NCI-H446 treated with DMSO at 0.1 percent for 48 hours (cell line): ENCODE measurements around the gene TRAF3IP1.
A peak's percentile ranks its signal among the peaks of the same experiment; 100 is the strongest.
"Not testable (repeated sequence)": the region's sequence is repeated elsewhere in the genome, so short reads cannot be mapped to it uniquely, and the experiment has no call there.

Source experiments
- DNase-seq: peaks from one replicate; lab custom pipeline; 2025; lab: John Stamatoyannopoulos, UW

Gene TRAF3IP1

DNA sequence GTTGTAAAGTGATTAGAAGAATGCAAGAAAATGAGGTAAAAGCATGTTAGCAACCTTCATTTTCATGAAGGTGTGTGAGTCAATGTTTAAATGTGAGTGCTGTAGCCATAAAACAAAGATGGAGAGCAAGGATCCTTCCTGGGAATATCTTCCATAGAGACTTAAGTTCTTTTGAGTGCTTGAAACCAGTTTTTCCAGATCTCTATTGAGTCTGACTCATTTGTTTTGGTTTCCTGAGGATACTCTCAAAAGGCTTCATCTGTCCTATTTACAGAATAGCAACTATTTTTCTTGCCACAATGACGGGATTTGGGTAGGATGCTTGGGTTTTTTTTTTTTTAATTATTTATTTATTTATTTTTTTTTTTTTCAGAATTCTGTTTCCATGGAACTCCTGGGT, 60.5 kb downstream of the TRAF3IP1 start:
- DNase-seq: no peak

DNA sequence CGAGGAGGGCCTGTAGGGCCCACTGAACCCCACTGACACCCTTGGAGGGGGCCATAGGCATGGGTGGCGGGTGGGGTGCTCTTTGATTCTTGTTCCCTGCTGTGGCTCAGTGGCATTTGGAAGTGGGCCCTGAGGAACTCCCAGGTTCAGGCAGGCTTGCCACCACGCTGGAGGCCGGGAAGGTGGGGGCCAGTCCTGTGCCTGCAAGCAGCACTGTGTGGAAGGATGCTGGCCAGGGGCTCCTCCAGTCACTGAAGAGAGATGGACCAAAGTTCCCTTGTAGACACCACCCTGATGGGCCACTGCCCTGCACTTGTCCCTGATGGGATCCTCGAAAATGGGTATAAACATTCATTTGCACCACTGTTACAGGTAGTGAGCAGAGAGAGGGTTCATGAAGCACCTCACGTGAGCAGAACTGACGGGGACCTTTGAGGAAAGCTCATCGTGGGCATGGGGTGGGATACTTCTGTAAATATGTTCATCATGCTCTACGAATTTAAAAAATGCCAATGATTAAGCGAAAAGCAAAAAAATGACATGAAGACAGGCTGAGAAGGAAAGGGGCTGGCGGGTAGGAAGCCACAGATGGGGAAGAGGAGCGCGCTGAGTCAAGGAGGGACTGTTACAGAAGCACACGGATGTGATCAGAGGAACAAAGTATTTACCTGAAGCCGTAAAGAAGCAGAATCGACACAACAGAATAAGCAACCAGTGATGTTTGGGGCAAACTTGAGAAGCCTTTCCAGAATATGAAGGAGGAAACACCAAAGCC, 61.2 kb downstream of the TRAF3IP1 start:
- DNase-seq: no peak

DNA sequence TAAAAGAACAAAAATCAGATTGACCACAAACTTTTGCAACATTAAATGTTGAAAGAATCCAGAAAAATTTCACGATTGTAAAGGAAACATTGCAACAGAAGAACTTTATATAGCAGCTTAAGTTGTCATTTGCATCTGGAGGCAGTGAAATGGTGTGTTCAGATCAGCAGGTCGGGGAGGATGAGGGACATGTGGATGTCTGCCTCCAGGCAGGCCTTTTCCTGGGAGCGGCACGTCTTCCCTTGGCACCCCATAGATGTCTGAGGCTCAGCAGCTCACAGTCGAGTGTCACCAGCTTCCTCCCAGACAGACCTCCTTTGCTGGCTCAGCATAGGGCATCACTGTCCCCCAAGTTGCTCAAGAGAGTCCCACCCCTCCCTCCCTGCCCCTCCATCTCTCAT, 62.1 kb downstream of the TRAF3IP1 start:
- no peak for DNase-seq

DNA sequence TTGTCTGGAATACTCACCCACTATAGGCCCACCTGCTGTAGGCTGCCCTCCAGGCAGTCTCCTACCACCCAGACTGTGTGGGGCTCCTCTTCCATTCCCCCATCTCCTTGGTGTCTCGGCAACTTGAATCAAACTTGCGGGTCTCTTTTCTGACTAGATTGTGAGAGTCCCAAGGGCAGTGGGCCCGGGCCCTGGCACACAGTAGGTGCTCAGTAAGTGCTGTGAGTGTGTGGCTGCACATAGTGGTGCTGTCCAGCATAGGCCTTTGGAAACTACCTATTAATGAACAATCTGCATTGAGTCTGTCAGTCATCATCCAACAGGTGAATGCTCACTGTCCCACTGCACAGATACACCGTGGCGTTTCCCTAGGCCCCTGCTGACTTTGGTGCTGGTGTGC, 62.8 kb downstream of the TRAF3IP1 start:
- no peak for DNase-seq

DNA sequence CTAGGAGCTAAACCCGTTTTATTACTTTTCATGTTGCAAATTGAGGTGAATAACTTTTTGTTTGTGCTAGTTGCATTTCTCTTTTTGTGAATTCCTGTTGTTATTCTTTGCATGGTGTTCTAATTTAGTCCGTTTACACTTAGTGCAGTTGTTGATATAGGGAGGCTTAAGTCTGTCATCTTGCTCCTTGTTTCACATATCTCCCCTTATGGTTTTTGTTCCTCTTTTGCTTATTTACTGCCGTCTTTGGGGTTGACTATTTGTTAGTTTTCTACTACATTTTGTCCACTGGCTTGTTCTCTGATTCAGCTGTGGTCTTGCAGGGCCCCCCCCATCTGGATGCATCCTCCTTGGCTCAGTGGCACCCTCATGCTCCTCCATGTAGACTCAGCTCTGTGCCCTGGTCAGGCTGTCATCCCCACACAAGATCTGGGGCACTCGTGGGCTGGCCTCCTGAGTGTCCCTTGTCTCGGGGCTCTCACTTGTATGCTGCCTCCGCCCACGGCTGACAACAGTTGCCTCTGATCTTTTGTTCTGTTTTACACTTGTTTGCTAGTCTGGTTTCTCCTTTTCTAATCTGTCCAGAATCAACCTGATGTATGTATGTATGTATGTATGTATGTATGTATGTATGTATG, 63.5 kb downstream of the TRAF3IP1 start:
- DNase-seq: no peak

DNA sequence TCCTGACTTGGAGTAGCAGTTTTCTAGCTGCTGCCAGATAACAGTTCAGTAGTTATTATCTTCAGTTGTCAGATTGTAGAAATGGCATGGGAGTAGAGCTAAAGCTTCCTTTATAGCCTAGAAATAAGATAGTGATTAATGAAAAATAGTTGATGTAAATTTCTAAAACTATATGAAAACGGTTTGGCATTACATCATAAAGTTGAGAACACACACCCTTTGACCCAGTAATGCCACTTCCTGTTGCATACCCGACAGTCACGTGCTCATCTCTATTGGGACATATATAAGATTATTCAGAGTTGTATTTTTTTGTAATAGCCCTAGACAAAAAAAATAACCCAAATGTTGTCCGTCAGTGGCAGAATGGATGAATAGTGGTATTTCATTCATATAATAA, 67.0 kb downstream of the TRAF3IP1 start:
- DNase-seq: no peak

DNA sequence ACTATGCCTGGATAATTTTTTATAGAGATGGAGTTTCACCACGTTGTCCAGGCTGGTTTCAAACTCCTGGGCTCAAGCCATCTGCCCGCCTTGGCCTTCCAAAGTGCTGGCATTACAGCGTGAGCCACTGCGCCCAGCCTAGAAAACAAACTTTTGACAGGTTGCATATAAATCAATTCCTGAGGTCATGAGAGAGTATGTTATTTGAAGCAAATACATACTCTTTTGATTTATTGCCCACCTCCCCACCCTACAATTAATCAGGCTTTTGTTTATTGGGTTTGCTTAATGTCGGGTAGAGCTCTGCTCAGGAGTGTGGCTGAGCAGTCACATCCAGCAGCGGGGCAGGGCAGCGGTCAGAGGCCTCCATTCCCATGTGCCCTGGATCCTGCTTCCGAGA, 68.5 kb downstream of the TRAF3IP1 start:
- peak; percentile 25 for DNase-seq

DNA sequence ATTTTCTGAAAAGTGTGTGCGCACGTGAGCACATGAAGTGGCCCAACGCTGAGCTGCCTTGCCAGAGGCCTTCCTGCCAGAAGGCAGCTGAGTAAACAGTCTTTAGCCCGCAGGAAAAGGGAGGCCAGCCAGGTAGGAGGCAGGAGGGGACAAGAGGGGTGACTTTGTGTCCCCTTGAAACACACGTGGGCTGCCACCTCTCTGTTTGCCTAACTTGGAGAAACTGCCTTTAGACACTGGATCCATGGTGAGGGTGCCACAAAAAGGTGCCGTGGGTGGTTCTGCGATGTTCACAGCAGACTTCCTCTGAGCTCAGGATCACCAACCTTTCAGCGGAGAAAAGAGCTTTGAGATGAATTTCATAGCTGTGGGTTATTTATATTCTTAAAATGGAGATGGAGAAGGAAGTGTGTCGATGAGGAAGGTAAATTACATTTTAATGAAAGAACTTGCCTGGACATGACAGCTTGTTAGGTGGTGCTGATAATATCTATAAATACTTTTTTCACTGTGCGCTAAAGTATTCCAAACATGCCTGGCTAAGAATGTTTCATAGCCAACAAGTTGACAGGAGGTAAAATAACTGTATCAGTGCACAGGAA, 69.8 kb downstream of the TRAF3IP1 start:
- DNase-seq: peak; percentile 22

DNA sequence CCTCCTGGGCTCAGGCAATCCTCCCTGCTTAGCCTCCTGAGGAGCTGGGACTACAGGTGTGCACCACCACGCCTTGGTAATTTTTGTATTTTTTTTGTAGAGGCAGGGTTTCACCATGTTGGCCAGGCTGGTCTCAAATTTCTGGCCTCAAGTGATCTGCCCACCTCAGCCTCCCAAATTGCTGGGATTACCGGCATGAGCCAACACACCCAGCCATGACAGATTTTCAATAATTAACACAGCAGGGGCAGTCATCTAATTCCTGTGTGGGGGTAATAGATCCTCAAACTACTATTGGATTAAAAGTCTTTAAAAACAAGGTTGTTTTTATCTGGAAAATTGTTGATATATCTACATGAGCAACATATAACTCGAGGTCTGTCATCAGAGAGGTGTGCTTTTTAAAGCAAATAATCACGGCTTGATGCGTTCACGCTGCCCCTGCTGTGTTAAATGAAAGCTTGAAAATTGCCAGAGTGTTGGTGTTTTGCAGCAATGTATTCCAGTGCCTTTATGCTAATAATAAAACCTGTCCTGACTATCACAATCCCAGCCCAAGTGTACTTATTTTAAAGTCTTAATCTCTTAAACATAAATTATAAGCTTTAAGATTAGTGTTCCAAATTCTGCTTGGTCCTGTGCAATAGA, 70.8 kb downstream of the TRAF3IP1 start:
- no peak for DNase-seq

DNA sequence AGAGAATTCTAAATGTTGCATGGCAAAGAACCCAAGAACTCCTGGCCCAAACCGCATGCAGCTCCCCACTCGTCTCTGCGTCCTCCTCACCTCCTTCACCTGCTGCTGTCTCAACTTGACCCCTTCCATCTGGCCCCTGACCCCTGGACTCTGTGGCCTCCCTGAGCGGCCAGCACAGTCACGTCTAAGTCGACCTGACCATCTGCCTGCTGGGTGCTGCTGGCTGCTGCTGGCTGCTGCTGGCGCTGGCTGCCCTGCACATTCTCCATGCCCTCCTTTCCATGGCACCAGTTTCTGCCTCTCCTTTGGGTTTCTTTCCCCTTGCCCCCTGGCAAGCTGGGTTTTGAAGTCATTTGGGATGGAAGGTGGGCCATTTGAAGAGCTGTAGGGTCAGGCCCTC, 76.3 kb downstream of the TRAF3IP1 start:
- DNase-seq: no peak

DNA sequence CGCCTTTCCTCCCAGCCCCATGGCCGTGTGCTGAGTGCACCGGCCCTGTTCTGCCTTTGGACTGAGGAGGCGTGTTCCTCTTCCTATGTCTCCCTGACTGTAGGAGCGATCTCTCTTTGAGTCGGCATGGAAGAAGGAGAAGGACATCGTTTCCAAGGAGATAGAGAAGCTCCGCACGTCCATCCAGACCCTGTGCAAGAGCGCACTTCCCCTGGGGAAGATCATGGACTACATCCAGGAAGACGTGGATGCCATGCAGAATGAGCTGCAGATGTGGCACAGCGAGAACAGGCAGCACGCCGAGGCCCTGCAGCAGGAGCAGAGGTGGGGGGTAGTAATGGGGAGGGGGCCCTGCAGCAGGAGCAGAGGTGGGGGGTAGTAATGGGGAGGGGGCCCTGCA, 77.0 kb downstream of the TRAF3IP1 start:
- DNase-seq: no peak

DNA sequence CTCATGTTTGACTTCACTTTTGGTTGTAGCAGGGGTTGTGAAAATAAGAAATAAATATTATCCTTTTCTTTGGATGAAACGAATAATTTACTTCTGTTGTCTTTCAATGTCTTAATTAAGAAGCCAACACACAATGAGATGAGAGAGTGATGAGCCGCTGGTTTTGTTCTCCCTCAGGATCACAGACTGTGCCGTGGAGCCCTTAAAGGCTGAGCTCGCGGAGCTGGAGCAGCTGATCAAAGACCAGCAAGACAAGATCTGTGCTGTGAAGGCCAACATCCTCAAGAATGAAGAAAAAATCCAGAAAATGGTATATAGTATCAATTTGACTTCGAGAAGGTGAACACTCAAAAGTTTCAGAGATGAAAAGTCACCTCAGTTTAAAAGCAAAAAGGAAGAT, 78.3 kb downstream of the TRAF3IP1 start:
- DNase-seq: no peak

DNA sequence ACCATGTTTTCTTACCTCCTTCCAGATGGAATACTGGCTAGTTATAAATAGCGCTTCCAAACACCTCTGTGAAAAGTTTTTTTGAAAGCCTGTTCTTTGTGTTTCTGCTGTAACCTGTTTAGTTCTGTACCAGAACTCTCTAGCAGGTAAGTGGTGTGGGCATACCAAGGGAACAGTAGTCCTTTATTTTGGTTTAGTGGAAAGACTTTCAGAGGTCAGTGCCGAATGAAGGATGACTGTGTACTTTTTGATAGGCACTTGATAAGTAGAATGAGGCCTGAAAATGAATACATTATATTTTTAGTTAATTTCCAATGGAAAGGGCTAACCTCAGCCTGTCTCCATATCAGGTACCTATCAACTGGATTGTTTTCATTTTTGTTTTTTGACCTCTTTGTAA, 78.8 kb downstream of the TRAF3IP1 start:
- DNase-seq: no peak

DNA sequence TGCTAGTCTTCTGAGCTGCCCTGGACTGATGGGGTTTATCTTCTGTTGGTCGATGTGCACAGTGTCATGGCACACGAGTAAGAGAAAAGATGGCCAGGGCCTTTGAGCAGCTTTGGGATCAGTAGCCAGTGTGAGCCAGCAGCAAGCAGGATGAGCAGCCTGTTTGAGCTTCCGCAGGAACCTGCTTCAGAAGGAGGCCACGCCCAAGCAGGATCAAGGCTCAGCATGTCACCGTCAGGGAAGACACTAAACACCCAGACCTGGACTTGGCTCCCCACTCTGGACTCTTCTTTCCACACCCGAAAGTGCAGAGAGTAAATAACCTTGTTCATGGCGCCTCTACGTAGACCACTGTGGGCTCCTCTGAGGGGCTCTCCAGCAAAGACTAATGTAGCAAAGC, 81.2 kb downstream of the TRAF3IP1 start:
- DNase-seq: no peak

DNA sequence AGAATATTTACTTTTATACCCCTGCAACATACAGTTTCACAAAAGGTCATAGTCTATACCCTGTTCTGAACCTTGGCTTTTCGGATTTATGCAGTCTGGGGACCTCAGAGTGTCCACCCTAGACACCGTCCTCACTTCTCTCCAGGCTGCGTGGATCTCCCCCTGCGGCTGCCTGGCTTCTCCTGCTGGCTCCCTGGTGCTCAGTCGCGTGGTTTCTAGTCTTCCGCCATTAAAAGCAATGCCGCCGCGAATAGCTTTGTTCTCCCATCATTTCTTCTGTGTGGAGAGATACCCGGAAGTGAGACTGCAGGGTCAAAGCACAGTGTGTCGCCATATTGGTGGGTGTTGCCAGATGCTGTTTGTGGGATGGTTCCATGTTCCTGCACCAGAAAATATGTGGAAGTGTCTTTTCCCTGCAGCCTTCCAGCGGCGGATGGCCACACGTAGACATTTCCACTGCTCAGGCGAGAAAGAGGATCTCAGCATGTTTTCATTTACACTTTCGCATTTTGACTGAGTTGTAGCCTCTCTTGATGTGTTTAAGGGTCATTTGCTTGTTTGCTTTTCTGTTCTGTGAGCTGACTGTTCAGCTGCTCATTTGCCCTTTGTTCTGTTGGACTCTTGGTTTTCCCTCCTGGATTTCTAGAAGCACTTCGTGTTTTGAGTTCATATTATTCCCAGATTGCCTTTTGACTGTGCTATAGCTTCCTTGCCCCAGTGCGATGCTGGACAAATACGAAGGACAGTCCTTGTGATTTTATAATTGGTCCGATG, 83.5 kb downstream of the TRAF3IP1 start:
- no peak for DNase-seq

DNA sequence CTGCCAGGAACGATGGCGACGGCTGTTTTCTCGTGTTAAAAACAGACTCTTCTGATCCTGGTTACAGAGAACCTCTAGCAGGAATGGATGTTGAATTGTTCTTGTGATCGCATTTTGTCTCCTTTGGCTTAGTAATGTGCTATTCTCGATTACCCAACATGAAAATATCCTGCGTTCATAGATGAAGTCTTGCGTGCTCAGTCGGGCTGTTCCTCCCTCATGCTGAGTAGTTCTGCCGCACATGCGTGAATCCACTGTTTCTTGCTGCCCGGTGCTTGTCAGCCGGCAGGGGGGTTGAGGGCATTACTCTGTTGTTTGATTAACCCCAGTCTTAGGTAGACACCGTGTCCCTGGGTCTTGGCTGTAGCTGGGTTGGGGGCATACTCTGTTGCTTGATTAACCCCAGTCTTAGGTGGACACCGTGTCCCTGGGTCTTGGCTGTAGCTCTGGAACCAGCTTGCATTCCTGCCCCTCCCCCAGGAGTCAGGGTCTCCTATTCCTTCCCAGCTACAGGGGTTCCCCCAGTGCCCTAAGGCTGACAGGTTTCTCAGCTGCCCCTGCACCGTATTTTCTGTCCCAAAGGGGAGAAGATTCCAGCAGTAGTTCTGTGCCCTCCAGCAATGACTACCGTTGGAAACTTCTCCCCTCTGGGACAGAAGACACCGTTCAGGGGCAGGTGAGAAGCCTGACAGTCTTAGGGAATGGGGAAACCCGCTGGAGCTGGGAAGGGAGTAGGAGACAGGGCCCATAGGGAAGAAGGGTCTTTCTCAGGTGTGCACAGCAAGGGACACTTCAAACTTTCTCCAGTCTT, 84.3 kb downstream of the TRAF3IP1 start:
- DNase-seq: no peak

DNA sequence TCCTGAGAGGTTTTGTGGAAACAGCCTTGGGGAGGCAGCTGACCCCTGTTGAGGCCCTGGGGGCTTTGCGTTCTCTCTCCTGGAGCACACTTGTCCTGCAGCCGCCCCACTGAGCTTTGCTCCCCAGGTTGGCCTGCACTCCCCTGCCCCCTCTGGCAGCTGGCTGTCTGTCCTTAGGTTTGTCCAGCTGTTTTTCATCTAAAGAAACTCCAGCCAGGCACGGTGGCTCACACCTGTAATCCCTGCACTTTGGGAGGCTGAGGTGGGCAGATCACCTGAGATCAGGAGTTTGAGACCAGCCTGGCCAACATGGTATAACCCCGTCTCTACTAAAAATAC, 84.9 kb downstream of the TRAF3IP1 start:
- not testable (repeated sequence) for DNase-seq

DNA sequence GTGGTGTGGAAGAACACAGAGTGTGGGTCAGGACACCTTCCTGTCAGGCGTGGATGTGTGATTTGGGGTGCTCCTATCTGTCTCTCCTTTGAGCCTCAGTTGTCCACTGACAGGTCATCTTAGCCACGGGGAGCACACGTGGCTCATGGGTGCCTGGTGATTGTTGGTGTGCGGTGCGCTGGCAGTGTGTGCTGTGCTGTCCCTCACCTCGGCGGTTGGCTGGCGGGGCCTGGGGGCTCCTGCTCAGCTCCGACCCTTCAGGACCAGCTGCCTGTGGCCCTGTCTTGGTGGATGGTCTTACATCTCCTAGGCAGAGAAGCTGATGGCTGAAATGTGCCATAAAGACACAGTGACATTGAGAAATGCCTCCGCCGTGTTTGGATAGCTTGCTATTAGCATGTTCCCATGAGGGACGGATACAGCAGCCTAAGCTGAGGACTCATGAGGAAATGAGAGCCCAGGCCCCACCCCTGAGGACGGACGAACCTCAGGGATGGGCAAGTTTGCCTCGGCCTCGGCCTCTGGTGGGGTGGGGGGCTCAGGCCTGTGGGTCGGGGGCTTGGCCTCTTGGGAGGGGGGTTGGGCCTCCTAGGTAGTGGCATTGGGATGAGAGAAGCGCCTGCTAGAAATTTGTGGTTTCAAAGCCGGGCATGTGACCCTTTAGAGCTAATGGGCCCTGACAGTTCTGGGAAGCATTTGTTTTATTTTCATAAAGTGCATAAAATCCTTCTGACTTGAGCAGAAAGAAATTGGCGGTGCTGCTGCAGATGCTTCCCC, 86.1 kb downstream of the TRAF3IP1 start:
- no peak for DNase-seq

DNA sequence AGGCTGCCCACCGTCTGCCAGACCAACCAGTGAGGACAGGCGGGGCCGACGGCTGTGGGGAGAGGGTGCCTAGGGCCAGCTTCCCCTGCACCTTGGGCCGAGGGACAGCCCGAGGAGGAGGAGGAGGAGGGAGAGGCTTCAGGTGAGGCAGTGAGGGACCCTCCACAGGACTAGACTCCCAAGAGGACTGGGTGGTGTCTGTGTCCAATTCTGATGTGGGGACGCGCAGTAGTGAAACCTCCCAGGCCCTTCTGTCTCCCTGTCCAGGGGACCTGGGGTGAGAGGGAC, 86.6 kb downstream of the TRAF3IP1 start:
- DNase-seq: no peak

DNA sequence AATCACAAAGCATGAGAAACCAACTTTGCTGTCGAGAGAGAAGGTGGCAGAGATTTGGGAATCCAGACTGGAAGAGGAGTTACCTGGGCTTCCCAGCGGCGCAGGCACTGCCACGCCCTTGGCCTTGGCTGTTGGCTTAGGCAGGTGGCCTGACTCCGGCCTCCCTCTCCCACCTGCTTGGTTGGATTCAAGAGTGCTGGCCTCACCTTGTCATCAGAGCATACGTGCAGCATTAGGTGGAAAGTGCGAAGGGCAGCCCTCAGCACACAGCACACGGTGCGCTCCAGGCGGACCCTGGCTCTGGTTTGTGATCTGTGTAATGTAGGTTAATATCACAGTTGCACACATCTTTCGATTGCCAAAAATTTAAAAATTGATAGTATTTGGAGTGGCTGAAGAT, 87.2 kb downstream of the TRAF3IP1 start:
- DNase-seq: no peak
